ENCODE results near the gene PCP2. TPM values are rescaled to one million over a fixed set of nuclear protein-coding genes. Genes with fewer than 3 reads are reported as not detected.

Gene PCP2
- total and polyA plus RNA-seq, 2 of the 13 experiments (the other 11 are each of a cell fraction or from before 2014, with no cell fraction given) = 0.62 TPM; not detected in 1

DNA sequence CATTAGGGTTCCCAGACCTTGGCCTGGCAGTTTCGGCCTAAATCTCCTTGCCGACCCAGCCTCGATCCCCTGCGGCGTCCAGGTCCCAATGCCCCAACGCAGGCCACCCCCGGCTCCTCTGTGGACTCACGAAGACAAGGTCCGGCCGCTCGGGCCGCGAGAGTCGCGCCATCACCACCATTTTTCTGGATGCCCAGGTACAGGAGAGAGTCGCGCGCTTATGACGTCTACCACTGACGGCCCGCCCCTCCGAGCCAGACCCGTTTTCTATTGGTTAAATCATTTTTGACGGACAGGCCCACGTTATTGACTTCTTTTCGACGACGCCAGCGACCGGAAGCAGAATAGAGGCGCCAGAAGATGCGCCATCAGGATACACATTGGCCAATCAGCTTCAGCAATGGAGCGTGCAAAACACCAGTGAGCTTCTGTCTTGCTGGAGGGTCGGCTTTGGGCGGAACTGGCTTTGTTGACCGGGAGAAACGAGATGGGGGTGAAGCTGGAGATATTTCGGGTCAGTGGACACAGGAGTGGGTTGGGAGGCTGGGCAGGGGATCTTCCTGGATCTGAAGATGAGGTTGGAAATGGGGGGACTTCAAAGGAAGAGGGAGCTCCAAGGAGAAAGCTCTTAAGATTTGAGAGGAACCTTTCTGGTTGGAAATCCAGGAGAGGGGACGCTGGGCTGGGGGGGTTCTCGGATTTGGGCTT lies 4.0 kb downstream of the PCP2 start, which contains the start of the genes PET100 and XAB2 (continued):
- TF ChIP-seq, protein P1, sequence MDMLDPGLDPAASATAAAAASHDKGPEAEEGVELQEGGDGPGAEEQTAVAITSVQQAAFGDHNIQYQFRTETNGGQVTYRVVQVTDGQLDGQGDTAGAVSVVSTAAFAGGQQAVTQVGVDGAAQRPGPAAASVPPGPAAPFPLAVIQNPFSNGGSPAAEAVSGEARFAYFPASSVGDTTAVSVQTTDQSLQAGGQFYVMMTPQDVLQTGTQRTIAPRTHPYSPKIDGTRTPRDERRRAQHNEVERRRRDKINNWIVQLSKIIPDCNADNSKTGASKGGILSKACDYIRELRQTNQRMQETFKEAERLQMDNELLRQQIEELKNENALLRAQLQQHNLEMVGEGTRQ (IDR thresholded peaks at IDR 0.05; ENCODE audit: low read depth, low read length) = no peak
- TF ChIP-seq, protein P1 (CRISPR knock-in tag; IDR thresholded peaks at IDR 0.05; ENCODE audit: borderline replicate concordance) = no peak; the same call in 1 of the 2 replicates
- TF ChIP-seq, protein P2, sequence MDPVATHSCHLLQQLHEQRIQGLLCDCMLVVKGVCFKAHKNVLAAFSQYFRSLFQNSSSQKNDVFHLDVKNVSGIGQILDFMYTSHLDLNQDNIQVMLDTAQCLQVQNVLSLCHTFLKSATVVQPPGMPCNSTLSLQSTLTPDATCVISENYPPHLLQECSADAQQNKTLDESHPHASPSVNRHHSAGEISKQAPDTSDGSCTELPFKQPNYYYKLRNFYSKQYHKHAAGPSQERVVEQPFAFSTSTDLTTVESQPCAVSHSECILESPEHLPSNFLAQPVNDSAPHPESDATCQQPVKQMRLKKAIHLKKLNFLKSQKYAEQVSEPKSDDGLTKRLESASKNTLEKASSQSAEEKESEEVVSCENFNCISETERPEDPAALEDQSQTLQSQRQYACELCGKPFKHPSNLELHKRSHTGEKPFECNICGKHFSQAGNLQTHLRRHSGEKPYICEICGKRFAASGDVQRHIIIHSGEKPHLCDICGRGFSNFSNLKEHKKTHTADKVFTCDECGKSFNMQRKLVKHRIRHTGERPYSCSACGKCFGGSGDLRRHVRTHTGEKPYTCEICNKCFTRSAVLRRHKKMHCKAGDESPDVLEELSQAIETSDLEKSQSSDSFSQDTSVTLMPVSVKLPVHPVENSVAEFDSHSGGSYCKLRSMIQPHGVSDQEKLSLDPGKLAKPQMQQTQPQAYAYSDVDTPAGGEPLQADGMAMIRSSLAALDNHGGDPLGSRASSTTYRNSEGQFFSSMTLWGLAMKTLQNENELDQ (CRISPR knock-in tag; IDR thresholded peaks at IDR 0.05; ENCODE audit: borderline replicate concordance) = no peak
- no peak; the same call in 1 of the 2 replicates for TF ChIP-seq NCOR1 (IDR thresholded peaks at IDR 0.05; ENCODE audit: borderline replicate concordance, low read length)
- TF ChIP-seq SP2 (CRISPR knock-in tag; IDR thresholded peaks at IDR 0.05) = peak; percentile 98
- TF ChIP-seq, protein P3, sequence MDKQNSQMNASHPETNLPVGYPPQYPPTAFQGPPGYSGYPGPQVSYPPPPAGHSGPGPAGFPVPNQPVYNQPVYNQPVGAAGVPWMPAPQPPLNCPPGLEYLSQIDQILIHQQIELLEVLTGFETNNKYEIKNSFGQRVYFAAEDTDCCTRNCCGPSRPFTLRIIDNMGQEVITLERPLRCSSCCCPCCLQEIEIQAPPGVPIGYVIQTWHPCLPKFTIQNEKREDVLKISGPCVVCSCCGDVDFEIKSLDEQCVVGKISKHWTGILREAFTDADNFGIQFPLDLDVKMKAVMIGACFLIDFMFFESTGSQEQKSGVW (CRISPR knock-in tag; IDR thresholded peaks at IDR 0.05; ENCODE audit: borderline replicate concordance) = no peak
- TF ChIP-seq NFIB (CRISPR knock-in tag; IDR thresholded peaks at IDR 0.05; ENCODE audit: borderline replicate concordance) = no peak
- no peak for TF ChIP-seq HDAC6 (IDR thresholded peaks at IDR 0.05; ENCODE audit: low read depth, low read length)
- peak; percentile 70; the same call in 1 of the 2 replicates for TF ChIP-seq ZFP90 (CRISPR knock-in tag; IDR thresholded peaks at IDR 0.05; ENCODE audit: borderline replicate concordance)
- TF ChIP-seq ZNF33A (CRISPR knock-in tag; IDR thresholded peaks at IDR 0.05; ENCODE audit: borderline replicate concordance) = no peak
- TF ChIP-seq PITX1 (CRISPR knock-in tag; IDR thresholded peaks at IDR 0.05) = peak; percentile 91; the same call in 1 of the 2 replicates
- no peak for TF ChIP-seq ZNF577 (CRISPR knock-in tag; IDR thresholded peaks at IDR 0.05; ENCODE audit: borderline replicate concordance, low read depth)
- no peak for TF ChIP-seq PCBP2 (optimal IDR thresholded peaks at IDR 0.05; ENCODE audit: low read depth, low read length, poor library complexity, severe bottlenecking)
- TF ChIP-seq ZNF367 (CRISPR knock-in tag; IDR thresholded peaks at IDR 0.05; ENCODE audit: borderline replicate concordance) = no peak
- no peak for TF ChIP-seq SCMH1 (CRISPR knock-in tag; IDR thresholded peaks at IDR 0.05; ENCODE audit: borderline replicate concordance)
- no peak for TF ChIP-seq ZMYM3 (CRISPR knock-in tag; IDR thresholded peaks at IDR 0.05)
- TF ChIP-seq, protein P4, sequence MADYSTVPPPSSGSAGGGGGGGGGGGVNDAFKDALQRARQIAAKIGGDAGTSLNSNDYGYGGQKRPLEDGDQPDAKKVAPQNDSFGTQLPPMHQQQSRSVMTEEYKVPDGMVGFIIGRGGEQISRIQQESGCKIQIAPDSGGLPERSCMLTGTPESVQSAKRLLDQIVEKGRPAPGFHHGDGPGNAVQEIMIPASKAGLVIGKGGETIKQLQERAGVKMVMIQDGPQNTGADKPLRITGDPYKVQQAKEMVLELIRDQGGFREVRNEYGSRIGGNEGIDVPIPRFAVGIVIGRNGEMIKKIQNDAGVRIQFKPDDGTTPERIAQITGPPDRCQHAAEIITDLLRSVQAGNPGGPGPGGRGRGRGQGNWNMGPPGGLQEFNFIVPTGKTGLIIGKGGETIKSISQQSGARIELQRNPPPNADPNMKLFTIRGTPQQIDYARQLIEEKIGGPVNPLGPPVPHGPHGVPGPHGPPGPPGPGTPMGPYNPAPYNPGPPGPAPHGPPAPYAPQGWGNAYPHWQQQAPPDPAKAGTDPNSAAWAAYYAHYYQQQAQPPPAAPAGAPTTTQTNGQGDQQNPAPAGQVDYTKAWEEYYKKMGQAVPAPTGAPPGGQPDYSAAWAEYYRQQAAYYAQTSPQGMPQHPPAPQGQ (CRISPR knock-in tag; IDR thresholded peaks at IDR 0.05; ENCODE audit: borderline replicate concordance) = no peak
- no peak for TF ChIP-seq NPAS2 (CRISPR knock-in tag; IDR thresholded peaks at IDR 0.05; ENCODE audit: borderline replicate concordance)
- TF ChIP-seq ISL2 (CRISPR knock-in tag; IDR thresholded peaks at IDR 0.05) = peak; percentile 45; the same call in 1 of the 2 replicates
